Smooth muscle cell (in vitro differentiated cells): ENCODE measurements around the gene CCDC89. TPM values are rescaled to one million over a fixed set of nuclear protein-coding genes. Genes with fewer than 3 reads are reported as not detected.

Experiments
- DNase-seq: peaks from one replicate; lab custom pipeline; 2025; ENCODE audit not compliant: unreplicated experiment; lab: John Stamatoyannopoulos, UW
- H2AFZ ChIP-seq: fragments of 200-600 bp; sonication (generic); 2 replicates; pipeline ENCODE4 v1.6.0; 2016; ENCODE audit warnings: antibody characterized with exemption, low read depth, mild to moderate bottlenecking
- H3F3A ChIP-seq: fragments of 200-600 bp; sonication (generic); 2 replicates; pipeline ENCODE4 v1.6.0; 2017; ENCODE audit warnings: antibody characterized with exemption, low read depth
- H3K27ac ChIP-seq: fragments of 200-600 bp; sonication (generic); 2 replicates; pipeline ENCODE4 v1.5.1; 2016; ENCODE audit warnings: low read depth, mild to moderate bottlenecking
- H3K27me3 ChIP-seq: fragments of 200-600 bp; sonication (generic); 2 replicates; pipeline ENCODE4 v1.6.1; 2016; ENCODE audit warnings: low read depth, mild to moderate bottlenecking
- H3K36me3 ChIP-seq: fragments of 200-600 bp; sonication (generic); 2 replicates; pipeline ENCODE4 v1.5.1; 2016; ENCODE audit warnings: low read depth
- H3K4me1 ChIP-seq: fragments of 200-600 bp; sonication (generic); 2 replicates; pipeline ENCODE4 v1.5.1; 2016; ENCODE audit warnings: low read depth
- H3K4me2 ChIP-seq: fragments of 200-600 bp; sonication (generic); 2 replicates; pipeline ENCODE4 v1.6.0; 2016; ENCODE audit warnings: mild to moderate bottlenecking
- H3K4me3 ChIP-seq: fragments of 200-600 bp; sonication (generic); 2 replicates; pipeline ENCODE4 v1.5.1; 2016; ENCODE audit warnings: mild to moderate bottlenecking
- H3K79me2 ChIP-seq: fragments of 200-600 bp; sonication (generic); 2 replicates; pipeline ENCODE4 v1.6.0; 2016; ENCODE audit warnings: low read depth, mild to moderate bottlenecking
- H3K9ac ChIP-seq: fragments of 200-600 bp; sonication (generic); 2 replicates; pipeline ENCODE4 v1.6.0; 2016; ENCODE audit warnings: low read depth
- H3K9me3 ChIP-seq: fragments of 200-600 bp; sonication (generic); replicated peaks from 2 replicates; pipeline ENCODE4 v1.5.1; 2016; ENCODE audit warnings: low read depth
- H4K20me1 ChIP-seq: fragments of 200-600 bp; sonication (generic); 2 replicates; pipeline ENCODE4 v1.6.0; 2016; ENCODE audit warnings: low read depth
- WGBS: methylation state at CpG from one replicate; pipeline ENCODE4 v1.1.7; 2016; ENCODE audit warnings: low lambda C conversion rate; 5-methylcytosine and 5-hydroxymethylcytosine counted together
- polyA plus RNA-seq: library from polyadenylated mRNA; unstranded; fragments of >200 nt; fragmentation: Nextera tagmentation; extraction: Ambion mirVana; gene quantifications from 2 replicates; pipeline ENCODE4 v1.2.1, GENCODE V29; 2016
- total RNA-seq: library from RNA; depleted of rRNA; stranded (reverse); fragments of >200 nt; gene quantifications from 2 replicates; pipeline ENCODE4 v1.2.3, GENCODE V29; 2014
- TF ChIP-seq, protein P1 (sequence below): fragments of 200-600 bp; sonication (generic); IDR thresholded peaks from 2 replicates; pipeline ENCODE4 v1.5.1; 2017; ENCODE audit warnings: borderline replicate concordance, mild to moderate bottlenecking, antibody characterized with exemption; ENCODE audit not compliant: insufficient read depth, poor library complexity, severe bottlenecking

Gene CCDC89
- total and polyA plus RNA-seq, 2 experiments from 2014 or later = not detected

DNA sequence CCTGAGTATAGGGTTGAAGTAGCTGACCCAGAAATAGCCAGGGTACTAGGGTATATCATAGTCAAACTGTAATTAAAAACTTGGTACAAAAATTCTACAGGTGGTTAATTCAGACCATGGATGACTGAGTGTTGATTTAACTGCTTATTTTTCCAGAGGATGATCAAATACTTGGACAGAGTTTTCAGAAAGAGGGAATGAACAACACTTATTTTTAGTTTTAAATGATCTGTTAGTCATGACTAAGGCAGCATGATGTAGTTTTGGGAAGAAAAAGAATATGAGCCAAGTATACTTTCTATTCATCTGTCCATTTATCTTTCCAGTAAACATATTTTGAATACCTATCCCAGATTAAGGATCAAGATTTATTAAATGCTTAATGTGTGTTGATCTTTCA lies 19.8 kb upstream of the CCDC89 start:
- DNase-seq = no peak
- no peaks in the 10 kb centered on the region for H3K4me1 ChIP-seq
- H3K9ac ChIP-seq = no peak overlapping the region
- no peaks in the 10 kb centered on the region for H4K20me1 ChIP-seq
- no peaks in the 10 kb centered on the region for H3K27me3 ChIP-seq
- H3K36me3 ChIP-seq = no peaks in the 10 kb centered on the region
- H2AFZ ChIP-seq = no peak overlapping the region
- no peaks in the 10 kb centered on the region for H3K79me2 ChIP-seq
- H3K27ac ChIP-seq = no peak overlapping the region
- no peaks in the 10 kb centered on the region for H3F3A ChIP-seq
- TF ChIP-seq, protein P1, sequence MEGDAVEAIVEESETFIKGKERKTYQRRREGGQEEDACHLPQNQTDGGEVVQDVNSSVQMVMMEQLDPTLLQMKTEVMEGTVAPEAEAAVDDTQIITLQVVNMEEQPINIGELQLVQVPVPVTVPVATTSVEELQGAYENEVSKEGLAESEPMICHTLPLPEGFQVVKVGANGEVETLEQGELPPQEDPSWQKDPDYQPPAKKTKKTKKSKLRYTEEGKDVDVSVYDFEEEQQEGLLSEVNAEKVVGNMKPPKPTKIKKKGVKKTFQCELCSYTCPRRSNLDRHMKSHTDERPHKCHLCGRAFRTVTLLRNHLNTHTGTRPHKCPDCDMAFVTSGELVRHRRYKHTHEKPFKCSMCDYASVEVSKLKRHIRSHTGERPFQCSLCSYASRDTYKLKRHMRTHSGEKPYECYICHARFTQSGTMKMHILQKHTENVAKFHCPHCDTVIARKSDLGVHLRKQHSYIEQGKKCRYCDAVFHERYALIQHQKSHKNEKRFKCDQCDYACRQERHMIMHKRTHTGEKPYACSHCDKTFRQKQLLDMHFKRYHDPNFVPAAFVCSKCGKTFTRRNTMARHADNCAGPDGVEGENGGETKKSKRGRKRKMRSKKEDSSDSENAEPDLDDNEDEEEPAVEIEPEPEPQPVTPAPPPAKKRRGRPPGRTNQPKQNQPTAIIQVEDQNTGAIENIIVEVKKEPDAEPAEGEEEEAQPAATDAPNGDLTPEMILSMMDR = no peak
- no peaks in the 10 kb centered on the region for H3K9me3 ChIP-seq
- H3K4me2 ChIP-seq = no peak overlapping the region
- H3K4me3 ChIP-seq = no peak overlapping the region

DNA sequence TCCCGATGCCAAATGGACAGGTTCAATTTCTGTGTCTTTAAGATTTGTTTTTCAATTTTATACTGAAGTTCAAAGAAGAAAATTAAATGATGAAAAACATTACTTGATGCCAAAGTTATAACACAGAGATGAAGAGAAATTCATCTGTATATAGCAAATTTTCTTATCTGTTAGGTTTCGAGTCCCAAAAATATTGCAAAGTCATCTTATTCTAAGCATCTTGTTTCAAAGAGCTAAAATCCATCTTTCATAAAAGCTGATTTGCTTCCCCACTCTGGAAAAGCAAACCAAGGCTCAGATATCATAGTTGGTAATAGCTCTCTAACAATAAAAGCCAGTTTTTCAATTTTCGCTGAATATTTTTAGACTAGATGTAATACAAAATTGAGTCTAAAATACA lies 19.0 kb upstream of the CCDC89 start:
- H3K4me3 ChIP-seq = no peak overlapping the region
- H3K4me2 ChIP-seq = no peak overlapping the region
- TF ChIP-seq, protein P1 = no peak
- no peaks in the 10 kb centered on the region for H3K9me3 ChIP-seq
- no peak overlapping the region for H3K27ac ChIP-seq
- no peak for DNase-seq
- no peaks in the 10 kb centered on the region for H3K4me1 ChIP-seq
- no peaks in the 10 kb centered on the region for H3F3A ChIP-seq
- no peak overlapping the region for H3K9ac ChIP-seq
- no peaks in the 10 kb centered on the region for H3K79me2 ChIP-seq
- H3K36me3 ChIP-seq = no peaks in the 10 kb centered on the region
- 96% methylated on average over 3 of the region's 3 CpGs for WGBS
- no peaks in the 10 kb centered on the region for H3K27me3 ChIP-seq
- H4K20me1 ChIP-seq = no peaks in the 10 kb centered on the region
- H2AFZ ChIP-seq = no peak overlapping the region

DNA sequence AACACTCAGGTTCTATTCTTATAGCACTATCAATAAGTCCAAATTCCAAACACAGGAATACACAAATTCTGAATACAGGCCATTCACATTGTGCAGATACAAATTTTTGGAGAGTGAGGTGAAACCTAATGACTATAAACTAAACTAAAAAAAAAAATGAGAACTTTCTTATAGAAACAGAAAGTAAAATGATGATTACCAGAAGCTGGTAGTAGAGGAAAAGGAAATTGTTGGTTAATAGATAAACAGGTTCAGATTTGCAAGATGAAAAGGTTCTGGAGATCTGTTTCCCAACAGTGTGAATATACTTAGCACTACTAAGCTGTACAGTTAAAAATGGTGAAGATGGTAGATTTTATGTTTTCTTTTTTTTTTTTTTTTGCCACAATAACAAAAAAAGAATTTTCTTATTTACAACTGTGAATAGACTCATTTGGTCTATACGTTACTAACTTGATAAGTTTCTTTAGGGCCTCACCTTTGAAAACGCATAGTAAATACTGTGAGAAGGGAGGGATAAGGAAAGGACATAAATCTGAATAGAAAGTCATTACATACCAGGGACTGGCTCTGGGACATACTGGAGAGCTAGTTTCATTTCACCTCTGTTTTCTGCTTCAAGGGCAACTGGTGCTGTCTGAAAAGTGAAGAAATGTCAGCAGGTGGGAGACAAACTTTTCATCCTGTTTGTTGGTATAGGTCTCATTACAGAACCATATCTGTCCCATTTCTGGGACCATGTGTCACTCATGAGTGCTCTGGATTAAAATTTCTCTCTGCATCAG lies 14.2 kb upstream of the CCDC89 start:
- Histone ChIP-seq H3K36me3 (no peaks in the 10 kb centered on the region), H3K4me2 (no peak overlapping the region), H3K9me3 (no peaks in the 10 kb centered on the region), H3K4me3 (no peak overlapping the region), H3K27me3 (no peaks in the 10 kb centered on the region), H3K79me2 (no peaks in the 10 kb centered on the region), H3K9ac (no peak overlapping the region), H3F3A (no peaks in the 10 kb centered on the region), H3K4me1 (no peaks in the 10 kb centered on the region), H3K27ac (no peak overlapping the region), H2AFZ (no peak overlapping the region), H4K20me1 (no peaks in the 10 kb centered on the region)
- DNase-seq = no peak
- TF ChIP-seq, protein P1 = no peak
- WGBS = 88% methylated on average over 2 of the region's 2 CpGs

DNA sequence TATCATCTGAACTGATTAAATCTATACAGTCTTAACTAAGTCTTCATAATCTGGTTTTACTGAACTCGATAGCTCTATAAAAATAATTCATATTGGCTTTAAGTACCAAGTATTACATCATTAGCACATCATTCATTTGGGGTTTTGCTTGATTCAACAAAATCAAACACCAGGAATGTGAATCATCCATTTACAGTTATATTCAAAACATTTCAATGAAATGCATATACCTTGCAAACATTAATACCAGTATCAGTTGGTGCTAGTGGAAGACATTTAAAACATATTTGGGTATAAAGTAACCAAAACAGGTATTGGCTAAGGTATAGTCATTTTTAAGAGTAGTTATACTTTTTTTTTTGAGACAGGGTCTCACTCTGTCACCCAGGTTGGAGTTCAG lies 12.2 kb upstream of the CCDC89 start:
- H3K4me2 ChIP-seq = no peak overlapping the region
- H3K79me2 ChIP-seq = no peaks in the 10 kb centered on the region
- H2AFZ ChIP-seq = no peak overlapping the region
- no peak for DNase-seq
- no peaks in the 10 kb centered on the region for H3K4me1 ChIP-seq
- H3K36me3 ChIP-seq = no peaks in the 10 kb centered on the region
- no peak overlapping the region for H3K9ac ChIP-seq
- no peak overlapping the region for H3K27ac ChIP-seq
- no peaks in the 10 kb centered on the region for H3K27me3 ChIP-seq
- H4K20me1 ChIP-seq = no peaks in the 10 kb centered on the region
- no peak overlapping the region for H3K4me3 ChIP-seq
- no peaks in the 10 kb centered on the region for H3F3A ChIP-seq
- H3K9me3 ChIP-seq = no peaks in the 10 kb centered on the region
- TF ChIP-seq, protein P1 = no peak
- 96% methylated on average over 1 of the region's 1 CpG for WGBS
